CD4-positive, alpha-beta T cell treated with Interleukin-10 for 1 hour (primary cell): ENCODE data around the gene PVALEF.
"Not testable (repeated sequence)": the region's sequence is repeated elsewhere in the genome, so short reads cannot be mapped to it uniquely, and the experiment has no call there.

ENCODE experiments used
- DNase-seq: peaks from one replicate; pipeline ENCODE4 v3.0.0-alpha.2; 2020

The PVALEF gene

GRCh38 chr17:81222620-81222905 lies 57.3 kb downstream of the PVALEF start:
- DNase-seq: no peak

- peak; percentile 99 for DNase-seq
These were observed 57.8 kb downstream of the PVALEF start, which contains the start of gene CEP131 for GRCh38 chr17:81222906-81223761. CEP131 (minus strand) TSS chr17:81222965; CDS start chr17:81220056, 2,909 bp downstream.

GRCh38 chr17:81223762-81224130 lies 58.4 kb downstream of the PVALEF start:
- no peak for DNase-seq

GRCh38 chr17:81227630-81228029 lies 62.3 kb downstream of the PVALEF start:
- DNase-seq: not testable (repeated sequence)

- no peak for DNase-seq
These were observed 63.1 kb downstream of the PVALEF start for GRCh38 chr17:81228420-81228819.

GRCh38 chr17:81228834-81229665 lies 63.7 kb downstream of the PVALEF start:
- no peak for DNase-seq

- DNase-seq: no peak
These were observed 64.3 kb downstream of the PVALEF start for GRCh38 chr17:81229666-81229920.

GRCh38 chr17:81230043-81230820 lies 64.9 kb downstream of the PVALEF start:
- DNase-seq: no peak

GRCh38 chr17:81231121-81231645 lies 65.9 kb downstream of the PVALEF start:
- no peak for DNase-seq

GRCh38 chr17:81231766-81232581 lies 66.7 kb downstream of the PVALEF start:
- DNase-seq: no peak
